HG03439 (cell line): Measurements from ENCODE around the gene ZNF577.

Source experiments
- ATAC-seq: cut with Tn5 transposase; IDR thresholded peaks from one replicate; pipeline ENCODE4 v1.9.1; 2021; ENCODE audit warnings: mild to moderate bottlenecking, moderate library complexity; ENCODE audit not compliant: unreplicated experiment

Gene ZNF577

GRCh38 chr19:51873097-51873496, 14.7 kb downstream of the ZNF577 start:
- no peak for ATAC-seq

- no peak for ATAC-seq
Measured at GRCh38 chr19:51861870-51862622, 25.7 kb downstream of the ZNF577 start.

DNA sequence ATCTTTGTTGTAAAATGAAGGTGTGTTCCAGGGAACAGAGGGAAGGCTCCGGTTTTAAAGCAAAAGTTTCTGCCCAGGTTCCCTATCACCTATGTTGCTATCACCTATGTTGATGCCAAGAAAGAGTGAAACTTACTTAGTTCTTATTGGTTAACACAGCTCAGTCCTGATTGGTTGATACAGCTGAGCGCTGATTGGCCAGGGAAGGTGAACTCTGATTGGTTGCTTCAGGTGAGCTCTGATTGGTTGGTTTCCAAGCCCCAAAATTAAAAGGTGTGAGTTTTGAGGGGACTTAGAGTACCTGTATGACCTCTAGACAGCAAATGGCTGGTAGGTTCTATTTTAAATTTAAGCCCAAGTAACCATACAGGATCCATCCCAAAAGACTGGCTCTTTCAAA, 50.6 kb downstream of the ZNF577 start:
- no peak for ATAC-seq

- no peak for ATAC-seq
Measured at GRCh38 chr19:51830274-51830673, 57.5 kb downstream of the ZNF577 start.

- ATAC-seq = no peak
Measured at GRCh38 chr19:51824281-51825005, 63.3 kb downstream of the ZNF577 start.

DNA sequence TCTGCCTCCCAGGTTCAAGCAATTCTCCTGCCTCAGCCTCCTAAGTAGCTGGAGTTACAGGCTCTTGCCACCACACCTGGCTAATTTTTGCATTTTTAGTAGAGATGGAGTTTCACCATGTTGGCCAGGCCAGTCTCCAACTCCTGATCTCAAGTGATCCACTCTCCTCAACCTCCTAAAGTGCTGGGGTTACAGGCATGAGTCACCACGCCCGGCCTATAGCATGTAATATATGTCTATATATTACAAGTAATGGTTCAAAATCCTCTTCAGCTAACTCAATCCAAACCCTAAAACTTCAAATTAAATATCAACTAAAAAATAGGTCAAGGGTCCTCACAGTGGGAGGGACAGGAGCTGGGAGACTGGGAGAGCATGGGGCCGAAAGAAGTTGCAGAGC, 64.8 kb downstream of the ZNF577 start:
- ATAC-seq = no peak

DNA sequence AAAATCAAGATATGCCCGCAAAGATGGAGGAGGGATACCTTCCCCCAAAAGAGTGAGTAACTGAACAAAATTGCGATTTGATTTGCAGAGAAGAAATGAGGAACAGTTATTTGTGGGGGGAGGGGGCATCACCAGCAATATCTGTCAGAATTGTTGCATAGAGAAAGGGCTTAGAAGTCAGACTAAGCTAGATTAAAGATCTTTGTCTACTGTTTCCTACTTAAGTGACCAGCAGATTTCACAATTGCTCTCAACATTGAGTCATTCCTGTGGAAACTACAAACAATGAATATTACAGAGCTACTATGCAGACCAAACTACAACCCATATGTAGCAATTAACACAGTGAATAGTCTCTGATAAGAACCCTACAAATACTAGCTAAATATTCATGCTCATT, 65.4 kb downstream of the ZNF577 start:
- no peak for ATAC-seq

- no peak for ATAC-seq
Measured at GRCh38 chr19:51821921-51822320, 65.8 kb downstream of the ZNF577 start.

GRCh38 chr19:51821456-51821855, 66.3 kb downstream of the ZNF577 start:
- ATAC-seq = no peak
